ENCODE results near the gene HRG.

The HRG gene

GRCh38 chr3:186648851-186649250 lies 17.0 kb upstream of the HRG start:
- Mint-ChIP-seq H3K9me3 (ENCODE audit: low read depth) (no peaks in the 10 kb centered on the region), H3K4me1 (ENCODE audit: low read depth) (peaks cover 6% of the 10 kb centered on the region), H3K36me3 (no peaks in the 10 kb centered on the region), H3K27me3 (no peaks in the 10 kb centered on the region), H3K4me3 (no peak overlapping the region), H3K27ac (no peak overlapping the region)

- no peak overlapping the region for H3K4me3 Mint-ChIP-seq
- no peaks in the 10 kb centered on the region for H3K9me3 Mint-ChIP-seq (ENCODE audit: low read depth)
- H3K27ac Mint-ChIP-seq, result no peak overlapping the region
- no peaks in the 10 kb centered on the region for H3K4me1 Mint-ChIP-seq (ENCODE audit: low read depth)
- no peaks in the 10 kb centered on the region for H3K36me3 Mint-ChIP-seq
- H3K27me3 Mint-ChIP-seq, result peaks cover 1% of the 10 kb centered on the region
Observed at GRCh38 chr3:186651678-186652215, 14.1 kb upstream of the HRG start.

DNA sequence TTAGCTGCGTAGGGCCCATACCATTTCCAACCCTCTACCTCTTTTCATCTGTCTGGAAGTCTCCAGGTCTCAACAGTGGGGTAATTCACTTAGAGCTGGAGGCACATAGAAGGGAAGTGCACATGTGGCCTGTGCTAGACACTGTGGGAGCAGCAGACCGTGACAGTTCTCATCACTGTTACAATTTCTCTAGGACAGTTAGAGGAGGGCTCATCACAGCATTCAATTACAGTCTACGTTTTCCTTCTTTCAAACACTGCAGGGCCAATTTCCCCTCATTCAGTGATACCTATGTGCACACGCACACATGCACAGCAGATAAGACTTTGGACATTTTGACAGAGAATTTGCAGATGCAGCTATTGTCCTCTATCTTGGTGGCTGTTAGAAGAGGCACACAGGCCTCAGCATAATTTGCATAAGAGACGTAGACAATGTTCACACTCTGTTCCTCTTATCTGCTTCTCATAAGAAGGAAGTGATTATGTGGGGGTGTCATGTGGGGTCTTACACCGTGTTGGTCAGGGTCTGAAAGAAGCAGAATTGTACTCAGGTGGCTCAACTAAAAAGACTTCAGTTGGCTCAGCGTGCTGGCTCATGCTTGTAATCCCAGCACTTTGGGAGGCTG lies 12.6 kb upstream of the HRG start:
- Mint-ChIP-seq H3K27ac (no peak overlapping the region), H3K36me3 (no peaks in the 10 kb centered on the region), H3K9me3 (ENCODE audit: low read depth) (no peaks in the 10 kb centered on the region), H3K4me3 (no peak overlapping the region), H3K27me3 (peaks cover 3% of the 10 kb centered on the region), H3K4me1 (ENCODE audit: low read depth) (no peaks in the 10 kb centered on the region)

DNA sequence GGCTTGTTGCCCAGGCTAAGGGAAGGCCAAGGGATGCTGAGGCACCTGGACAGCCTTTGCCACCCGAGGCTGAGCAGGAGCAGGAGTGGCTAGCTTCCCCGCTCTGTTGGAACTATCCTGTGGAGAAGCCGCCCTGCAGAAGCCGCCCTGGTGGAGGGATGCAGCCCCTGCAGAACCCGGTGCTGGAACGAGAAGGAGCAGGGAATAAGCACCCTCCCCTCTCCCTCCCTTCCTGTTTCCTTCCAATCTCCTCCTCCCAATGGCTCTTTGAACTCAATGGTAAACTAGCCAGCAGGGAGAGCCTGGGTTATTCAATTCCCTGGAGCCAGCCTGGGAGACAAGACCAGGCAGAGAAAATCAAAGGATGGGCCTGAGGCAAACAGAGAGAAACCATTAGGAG lies 11.8 kb upstream of the HRG start:
- Mint-ChIP-seq H3K27ac (no peak overlapping the region), H3K9me3 (ENCODE audit: low read depth) (no peaks in the 10 kb centered on the region), H3K36me3 (no peaks in the 10 kb centered on the region), H3K4me3 (no peak overlapping the region), H3K4me1 (ENCODE audit: low read depth) (no peaks in the 10 kb centered on the region), H3K27me3 (peaks cover 7% of the 10 kb centered on the region)

GRCh38 chr3:186663361-186664118 lies 2.3 kb upstream of the HRG start:
- H3K4me3 Mint-ChIP-seq, result no peak overlapping the region
- no peaks in the 10 kb centered on the region for H3K36me3 Mint-ChIP-seq
- H3K4me1 Mint-ChIP-seq (ENCODE audit: low read depth), result no peaks in the 10 kb centered on the region
- H3K9me3 Mint-ChIP-seq (ENCODE audit: low read depth), result no peaks in the 10 kb centered on the region
- H3K27me3 Mint-ChIP-seq, result peaks cover 7% of the 10 kb centered on the region
- no peak overlapping the region for H3K27ac Mint-ChIP-seq

- peaks cover 5% of the 10 kb centered on the region for H3K27me3 Mint-ChIP-seq
- no peaks in the 10 kb centered on the region for H3K9me3 Mint-ChIP-seq (ENCODE audit: low read depth)
- no peaks in the 10 kb centered on the region for H3K36me3 Mint-ChIP-seq
- no peak overlapping the region for H3K27ac Mint-ChIP-seq
- H3K4me3 Mint-ChIP-seq, result no peak overlapping the region
- no peaks in the 10 kb centered on the region for H3K4me1 Mint-ChIP-seq (ENCODE audit: low read depth)
Observed at GRCh38 chr3:186664119-186664495, 1.7 kb upstream of the HRG start.

GRCh38 chr3:186664506-186664905 lies 1.3 kb upstream of the HRG start:
- Mint-ChIP-seq H3K27ac (no peak overlapping the region), H3K27me3 (peaks cover 2% of the 10 kb centered on the region), H3K36me3 (no peaks in the 10 kb centered on the region), H3K4me3 (no peak overlapping the region), H3K9me3 (ENCODE audit: low read depth) (no peaks in the 10 kb centered on the region), H3K4me1 (ENCODE audit: low read depth) (peaks cover 4% of the 10 kb centered on the region)

- H3K27me3 Mint-ChIP-seq, result peaks cover 3% of the 10 kb centered on the region
- no peak overlapping the region for H3K27ac Mint-ChIP-seq
- H3K9me3 Mint-ChIP-seq (ENCODE audit: low read depth), result no peaks in the 10 kb centered on the region
- H3K36me3 Mint-ChIP-seq, result no peaks in the 10 kb centered on the region
- no peak overlapping the region for H3K4me3 Mint-ChIP-seq
- H3K4me1 Mint-ChIP-seq (ENCODE audit: low read depth), result peaks cover 11% of the 10 kb centered on the region
Observed at GRCh38 chr3:186668426-186668825, 2.6 kb downstream of the HRG start.

DNA sequence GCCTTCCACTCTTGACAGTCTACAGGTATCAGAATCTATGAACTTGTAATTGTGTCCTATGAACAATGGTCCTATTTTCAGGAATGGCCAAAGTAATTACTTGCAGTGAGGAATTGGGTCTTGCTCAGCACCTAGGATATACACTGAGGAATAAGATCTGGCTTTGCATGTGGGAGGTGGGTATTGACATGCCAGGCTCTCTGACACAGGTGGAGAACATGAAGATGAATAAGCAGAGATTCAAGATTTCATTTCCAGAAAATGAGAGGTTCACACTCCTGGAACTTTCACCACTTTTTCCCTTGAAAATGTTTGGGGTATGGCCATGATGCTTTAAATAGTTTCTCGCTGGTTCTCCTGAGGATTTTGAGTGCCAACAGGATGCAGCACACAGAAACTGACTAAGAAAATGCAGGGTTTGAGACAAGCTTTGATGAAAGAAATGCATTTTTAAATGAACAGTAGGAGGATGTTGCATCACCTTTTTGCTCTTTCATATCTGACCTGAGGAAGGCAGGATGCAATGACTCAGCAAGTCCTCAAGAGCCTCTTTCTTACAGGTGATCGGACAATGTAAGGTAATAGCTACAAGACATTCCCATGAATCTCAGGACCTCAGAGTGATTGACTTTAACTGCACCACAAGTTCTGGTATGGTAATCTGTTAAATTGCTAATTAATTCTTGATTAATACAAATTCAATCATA lies 3.7 kb downstream of the HRG start:
- no peak overlapping the region for H3K4me3 Mint-ChIP-seq
- H3K27ac Mint-ChIP-seq, result no peak overlapping the region
- H3K9me3 Mint-ChIP-seq (ENCODE audit: low read depth), result no peaks in the 10 kb centered on the region
- H3K27me3 Mint-ChIP-seq, result peaks cover 4% of the 10 kb centered on the region
- no peaks in the 10 kb centered on the region for H3K36me3 Mint-ChIP-seq
- H3K4me1 Mint-ChIP-seq (ENCODE audit: low read depth), result peaks cover 11% of the 10 kb centered on the region

DNA sequence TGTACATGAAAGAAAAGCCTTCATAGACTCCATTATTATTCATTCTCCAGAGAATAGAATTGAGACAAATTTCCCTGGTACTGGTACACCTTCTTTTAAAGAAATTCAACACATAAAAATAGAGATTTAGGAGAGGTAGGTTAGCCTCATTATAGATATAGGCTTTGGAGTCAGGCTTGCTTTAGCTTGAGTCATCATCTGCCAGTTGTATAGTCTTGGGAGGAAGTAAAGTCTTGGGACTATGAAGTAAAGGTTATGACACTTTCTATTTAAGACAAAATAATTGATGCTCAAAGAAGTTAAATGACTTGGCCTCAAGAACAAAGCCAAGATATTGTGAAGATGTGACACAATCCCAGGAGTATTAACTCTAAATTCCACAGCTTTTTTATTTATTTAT lies 4.3 kb downstream of the HRG start:
- Mint-ChIP-seq H3K27ac (no peak overlapping the region), H3K4me1 (ENCODE audit: low read depth) (peaks cover 11% of the 10 kb centered on the region), H3K36me3 (no peaks in the 10 kb centered on the region), H3K9me3 (ENCODE audit: low read depth) (no peaks in the 10 kb centered on the region), H3K27me3 (peaks cover 8% of the 10 kb centered on the region), H3K4me3 (no peak overlapping the region)

GRCh38 chr3:186671051-186671450 lies 5.2 kb downstream of the HRG start:
- H3K9me3 Mint-ChIP-seq (ENCODE audit: low read depth), result no peaks in the 10 kb centered on the region
- H3K36me3 Mint-ChIP-seq, result no peaks in the 10 kb centered on the region
- peaks cover 9% of the 10 kb centered on the region for H3K27me3 Mint-ChIP-seq
- no peak overlapping the region for H3K27ac Mint-ChIP-seq
- H3K4me1 Mint-ChIP-seq (ENCODE audit: low read depth), result peaks cover 11% of the 10 kb centered on the region
- no peak overlapping the region for H3K4me3 Mint-ChIP-seq

GRCh38 chr3:186678604-186679003 lies 12.8 kb downstream of the HRG start:
- H3K4me1 Mint-ChIP-seq (ENCODE audit: low read depth), result no peaks in the 10 kb centered on the region
- peaks cover 30% of the 10 kb centered on the region for H3K27me3 Mint-ChIP-seq
- no peak overlapping the region for H3K27ac Mint-ChIP-seq
- no peaks in the 10 kb centered on the region for H3K36me3 Mint-ChIP-seq
- no peak overlapping the region for H3K4me3 Mint-ChIP-seq
- no peaks in the 10 kb centered on the region for H3K9me3 Mint-ChIP-seq (ENCODE audit: low read depth)

- H3K9me3 Mint-ChIP-seq (ENCODE audit: low read depth), result no peaks in the 10 kb centered on the region
Observed at GRCh38 chr3:186679151-186679550, 13.3 kb downstream of the HRG start.

GRCh38 chr3:186680869-186681268 lies 15.1 kb downstream of the HRG start:
- H3K4me1 Mint-ChIP-seq (ENCODE audit: low read depth), result no peaks in the 10 kb centered on the region
- H3K9me3 Mint-ChIP-seq (ENCODE audit: low read depth), result peaks cover 8% of the 10 kb centered on the region
- H3K4me3 Mint-ChIP-seq, result no peak overlapping the region
- H3K27me3 Mint-ChIP-seq, result peaks cover 30% of the 10 kb centered on the region
- H3K27ac Mint-ChIP-seq, result no peak overlapping the region
- no peaks in the 10 kb centered on the region for H3K36me3 Mint-ChIP-seq

More at GRCh38 chr3:186679151-186679550, 13.3 kb downstream of the HRG start:
- peaks cover 28% of the 10 kb centered on the region for H3K27me3 Mint-ChIP-seq
- no peak overlapping the region for H3K4me3 Mint-ChIP-seq
- H3K4me1 Mint-ChIP-seq (ENCODE audit: low read depth), result no peaks in the 10 kb centered on the region
- no peaks in the 10 kb centered on the region for H3K36me3 Mint-ChIP-seq
- H3K27ac Mint-ChIP-seq, result no peak overlapping the region

GRCh38 chr3:186682812-186683211 lies 17.0 kb downstream of the HRG start:
- no peaks in the 10 kb centered on the region for H3K36me3 Mint-ChIP-seq
- no peak overlapping the region for H3K27ac Mint-ChIP-seq
- H3K4me3 Mint-ChIP-seq, result no peak overlapping the region
- no peaks in the 10 kb centered on the region for H3K4me1 Mint-ChIP-seq (ENCODE audit: low read depth)
- peaks cover 22% of the 10 kb centered on the region for H3K27me3 Mint-ChIP-seq
- peaks cover 8% of the 10 kb centered on the region for H3K9me3 Mint-ChIP-seq (ENCODE audit: low read depth)
